ENCODE results near the gene KATNB1. TPM values are rescaled to one million over a fixed set of nuclear protein-coding genes. Genes with fewer than 3 reads are reported as not detected.

Gene KATNB1
- total and polyA plus RNA-seq, 2 of the 8 experiments (the other 6 are each of a cell fraction or from before 2014, with no cell fraction given) = 50.2 to 60.4 TPM

DNA sequence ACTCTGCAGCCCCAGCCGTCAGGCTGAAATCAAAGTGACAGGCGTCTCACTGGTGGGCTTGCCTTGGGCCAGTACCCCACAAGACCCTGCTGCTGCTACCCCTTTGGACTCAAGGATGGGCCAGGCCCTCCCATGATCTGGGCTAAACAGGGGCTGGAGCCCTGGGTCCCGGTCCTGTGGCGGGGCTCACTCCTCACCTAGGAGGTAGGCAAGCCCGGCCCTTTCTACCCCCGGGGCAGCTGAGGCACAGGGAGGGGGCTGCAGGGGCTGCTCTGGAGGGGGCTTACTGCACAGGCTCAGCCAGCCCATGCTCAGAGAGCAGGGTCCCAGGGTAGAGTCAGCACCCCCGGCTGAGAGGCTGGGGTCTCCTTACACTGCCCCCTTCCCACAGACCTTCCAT, 23.6 kb downstream of the KATNB1 start (continued):
- TF ChIP-seq SP1 (IDR thresholded peaks at IDR 0.05; ENCODE audit: low read depth, low read length) (no peak), GTF2F1 (IDR thresholded peaks at IDR 0.05; ENCODE audit: borderline replicate concordance, low read depth, low read length) (no peak), TCF12 (IDR thresholded peaks at IDR 0.05; ENCODE audit: low read depth, low read length) (no peak)

All from H1 (cell line).